ENCODE measurements around the gene MPIG6B.

MPIG6B gene

DNA sequence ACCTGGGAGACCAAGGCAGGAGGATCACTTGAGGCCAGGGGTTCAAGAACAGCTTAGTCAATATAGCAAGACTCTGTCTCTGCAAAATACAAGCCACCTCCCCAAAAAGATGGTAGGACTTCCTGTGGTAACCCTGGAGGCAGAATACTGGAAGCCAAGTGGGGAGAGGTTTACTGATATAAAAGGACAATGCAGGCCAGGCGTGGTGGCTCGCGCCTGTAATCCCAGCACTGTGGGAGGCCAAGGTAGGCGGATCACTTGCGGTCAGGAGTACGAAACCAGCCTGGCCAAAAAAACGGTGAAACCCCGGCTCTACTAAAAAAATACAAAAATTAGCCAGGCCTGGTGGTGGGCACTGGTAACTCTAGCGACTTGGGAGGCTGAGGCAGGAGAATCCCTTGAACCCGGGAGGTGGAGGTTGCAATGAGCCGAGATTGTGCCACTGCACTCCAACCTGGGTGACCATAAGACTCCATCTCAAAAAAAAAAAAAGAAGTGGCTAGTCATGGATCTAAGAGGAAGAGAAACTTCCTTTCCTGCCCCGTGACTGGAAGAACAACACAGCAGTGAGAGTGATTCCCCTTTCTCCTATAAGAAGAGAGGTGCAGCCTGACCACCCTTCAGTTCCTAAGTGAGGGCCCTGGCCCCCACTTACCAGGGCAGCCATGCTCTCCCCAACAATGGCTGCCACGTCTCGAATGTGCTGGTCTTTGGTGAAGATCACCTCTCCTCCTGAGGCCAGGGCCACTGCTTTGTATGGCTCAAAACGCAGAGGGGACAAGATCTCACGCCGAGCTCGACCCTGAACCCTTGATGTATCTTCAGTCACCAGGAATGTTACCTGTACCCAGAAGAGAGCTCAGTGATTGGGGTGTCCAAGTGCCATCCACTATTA lies 45.4 kb downstream of the MPIG6B start:
- no peaks in the 10 kb centered on the region for H3K27me3 ChIP-seq (replicated peaks; ENCODE audit: insufficient read depth, low read length)
- H3K9ac ChIP-seq (ENCODE audit: low read length), result no peak overlapping the region
- H3K36me3 ChIP-seq (replicated peaks; ENCODE audit: insufficient read depth, low read length), result no peaks in the 10 kb centered on the region
- H4K20me1 ChIP-seq (ENCODE audit: insufficient read depth, low read length), result no peaks in the 10 kb centered on the region
- H3K4me2 ChIP-seq (ENCODE audit: low read depth, low read length), result no peak overlapping the region
- TF ChIP-seq EZH2phosphoT487 (IDR thresholded peaks at IDR 0.05; ENCODE audit: low read length) (no peak), EZH2 (optimal IDR thresholded peaks at IDR 0.05; ENCODE audit: low read depth, low read length) (no peak)
- TF ChIP-seq, protein P1, sequence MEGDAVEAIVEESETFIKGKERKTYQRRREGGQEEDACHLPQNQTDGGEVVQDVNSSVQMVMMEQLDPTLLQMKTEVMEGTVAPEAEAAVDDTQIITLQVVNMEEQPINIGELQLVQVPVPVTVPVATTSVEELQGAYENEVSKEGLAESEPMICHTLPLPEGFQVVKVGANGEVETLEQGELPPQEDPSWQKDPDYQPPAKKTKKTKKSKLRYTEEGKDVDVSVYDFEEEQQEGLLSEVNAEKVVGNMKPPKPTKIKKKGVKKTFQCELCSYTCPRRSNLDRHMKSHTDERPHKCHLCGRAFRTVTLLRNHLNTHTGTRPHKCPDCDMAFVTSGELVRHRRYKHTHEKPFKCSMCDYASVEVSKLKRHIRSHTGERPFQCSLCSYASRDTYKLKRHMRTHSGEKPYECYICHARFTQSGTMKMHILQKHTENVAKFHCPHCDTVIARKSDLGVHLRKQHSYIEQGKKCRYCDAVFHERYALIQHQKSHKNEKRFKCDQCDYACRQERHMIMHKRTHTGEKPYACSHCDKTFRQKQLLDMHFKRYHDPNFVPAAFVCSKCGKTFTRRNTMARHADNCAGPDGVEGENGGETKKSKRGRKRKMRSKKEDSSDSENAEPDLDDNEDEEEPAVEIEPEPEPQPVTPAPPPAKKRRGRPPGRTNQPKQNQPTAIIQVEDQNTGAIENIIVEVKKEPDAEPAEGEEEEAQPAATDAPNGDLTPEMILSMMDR (IDR thresholded peaks at IDR 0.05; ENCODE audit: low read length), result no peak
- H3K27ac ChIP-seq (ENCODE audit: low read length), result no peak overlapping the region
- H3K4me1 ChIP-seq (ENCODE audit: low read length), result peaks cover 13% of the 10 kb centered on the region
- H3K4me3 ChIP-seq (ENCODE audit: low read length), result no peak overlapping the region
- DNase-seq, result no peak
- H3F3A ChIP-seq (ENCODE audit: insufficient read depth, low read length), result peaks cover 3% of the 10 kb centered on the region; the same call in 1 of the 2 replicates
- no peak overlapping the region for H2AFZ ChIP-seq (ENCODE audit: low read length)
- H3K9me2 ChIP-seq (replicated peaks; ENCODE audit: insufficient read depth, low read length), result no peaks in the 10 kb centered on the region
- H3K79me2 ChIP-seq (ENCODE audit: low read length), result no peaks in the 10 kb centered on the region
- H3K9me3 ChIP-seq (replicated peaks; ENCODE audit: insufficient read depth, low read length), result no peaks in the 10 kb centered on the region

DNA sequence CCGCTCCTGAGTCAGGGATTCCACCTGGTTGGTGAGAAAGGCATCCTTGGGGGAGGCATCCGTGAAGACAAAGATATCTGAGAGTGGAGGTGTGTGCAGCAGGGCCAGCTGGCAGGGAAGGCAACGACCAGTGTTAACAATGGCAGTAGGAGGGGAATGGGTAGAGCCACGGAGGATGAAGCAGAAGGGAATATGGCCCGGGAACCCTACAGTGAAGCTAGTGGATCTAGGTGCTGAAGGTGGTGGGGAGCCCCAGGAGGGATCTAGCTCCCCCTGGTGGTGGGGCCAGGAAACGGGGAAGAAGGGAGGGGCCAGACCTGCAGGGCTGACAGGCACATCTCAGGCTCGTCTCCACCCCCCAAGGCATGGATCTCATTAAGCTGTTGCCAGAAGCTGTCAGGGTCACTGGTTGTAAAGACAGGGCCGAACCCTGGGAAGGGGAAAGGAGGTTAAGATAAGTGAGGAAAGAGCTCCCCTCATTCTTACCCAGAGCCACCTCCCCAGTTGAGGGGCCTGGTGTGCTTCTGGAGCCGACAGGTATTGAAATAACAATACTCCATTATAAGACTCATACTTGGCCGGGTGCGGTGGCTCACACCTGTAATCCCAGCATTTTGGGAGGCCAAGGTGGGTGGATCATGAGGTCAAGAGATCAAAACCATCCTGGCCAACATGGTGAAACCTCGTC lies 46.7 kb downstream of the MPIG6B start:
- Histone ChIP-seq H3K79me2 (ENCODE audit: low read length) (no peaks in the 10 kb centered on the region), H3K9me3 (replicated peaks; ENCODE audit: insufficient read depth, low read length) (no peaks in the 10 kb centered on the region), H3K27me3 (replicated peaks; ENCODE audit: insufficient read depth, low read length) (no peaks in the 10 kb centered on the region), H3K9ac (ENCODE audit: low read length) (no peak overlapping the region), H3F3A (ENCODE audit: insufficient read depth, low read length) (0 out of 2 replicates have a peak, but pooled peaks cover 3% of the 10 kb centered on the region), H2AFZ (ENCODE audit: low read length) (no peak overlapping the region), H3K27ac (ENCODE audit: low read length) (no peak overlapping the region), H3K36me3 (replicated peaks; ENCODE audit: insufficient read depth, low read length) (no peaks in the 10 kb centered on the region), H3K4me1 (ENCODE audit: low read length) (peaks cover under 1% of the 10 kb centered on the region; the same call in 1 of the 2 replicates), H3K4me2 (ENCODE audit: low read depth, low read length) (no peak overlapping the region), H4K20me1 (ENCODE audit: insufficient read depth, low read length) (no peaks in the 10 kb centered on the region), H3K9me2 (replicated peaks; ENCODE audit: insufficient read depth, low read length) (no peaks in the 10 kb centered on the region), H3K4me3 (ENCODE audit: low read length) (no peak overlapping the region)
- TF ChIP-seq EZH2 (optimal IDR thresholded peaks at IDR 0.05; ENCODE audit: low read depth, low read length), result no peak
- TF ChIP-seq, protein P1 (IDR thresholded peaks at IDR 0.05; ENCODE audit: low read length), result peak; percentile 93
- TF ChIP-seq EZH2phosphoT487 (IDR thresholded peaks at IDR 0.05; ENCODE audit: low read length), result no peak
- DNase-seq, result peak; percentile 76

DNA sequence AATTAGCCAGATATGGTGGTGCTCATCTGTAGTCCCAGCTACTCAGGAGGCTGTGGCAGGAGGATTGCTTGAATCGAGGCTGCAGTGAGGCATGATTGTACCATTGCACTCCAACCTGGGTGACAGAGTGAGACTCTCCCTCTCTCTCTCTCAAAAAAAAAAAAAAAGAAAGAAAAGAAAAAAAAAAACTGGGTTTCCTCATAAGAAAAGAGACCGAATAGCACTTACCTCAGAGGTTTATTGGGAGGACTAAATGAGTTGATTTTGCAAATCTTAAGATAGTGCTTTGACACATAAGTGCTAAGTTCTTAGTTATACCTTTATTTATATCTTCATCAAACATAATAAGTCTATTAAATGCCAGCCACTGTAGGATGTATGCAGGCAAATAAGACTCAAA lies 47.7 kb downstream of the MPIG6B start:
- no peak overlapping the region for H2AFZ ChIP-seq (ENCODE audit: low read length)

More for the DNA sequence above, 47.7 kb downstream of the MPIG6B start:
- peaks cover 5% of the 10 kb centered on the region for H3K4me1 ChIP-seq (ENCODE audit: low read length)
- H3K9me2 ChIP-seq (replicated peaks; ENCODE audit: insufficient read depth, low read length), result no peaks in the 10 kb centered on the region
- no peak for TF ChIP-seq EZH2 (optimal IDR thresholded peaks at IDR 0.05; ENCODE audit: low read depth, low read length)
- TF ChIP-seq EZH2phosphoT487 (IDR thresholded peaks at IDR 0.05; ENCODE audit: low read length), result no peak
- TF ChIP-seq, protein P1 (IDR thresholded peaks at IDR 0.05; ENCODE audit: low read length), result no peak
- no peak for DNase-seq
- no peaks in the 10 kb centered on the region for H3K36me3 ChIP-seq (replicated peaks; ENCODE audit: insufficient read depth, low read length)
- H4K20me1 ChIP-seq (ENCODE audit: insufficient read depth, low read length), result no peaks in the 10 kb centered on the region
- peaks cover 3% of the 10 kb centered on the region for H3K79me2 ChIP-seq (ENCODE audit: low read length)
- H3F3A ChIP-seq (ENCODE audit: insufficient read depth, low read length), result 0 out of 2 replicates have a peak, but pooled peaks cover 3% of the 10 kb centered on the region
- no peak overlapping the region for H3K4me2 ChIP-seq (ENCODE audit: low read depth, low read length)
- H3K27me3 ChIP-seq (replicated peaks; ENCODE audit: insufficient read depth, low read length), result no peaks in the 10 kb centered on the region
- no peaks in the 10 kb centered on the region for H3K9me3 ChIP-seq (replicated peaks; ENCODE audit: insufficient read depth, low read length)
- H3K4me3 ChIP-seq (ENCODE audit: low read length), result no peak overlapping the region
- no peak overlapping the region for H3K27ac ChIP-seq (ENCODE audit: low read length)
- H3K9ac ChIP-seq (ENCODE audit: low read length), result no peak overlapping the region

Data from MM.1S (cell line).